ENCODE results near the gene FAM184B.

FAM184B gene

DNA sequence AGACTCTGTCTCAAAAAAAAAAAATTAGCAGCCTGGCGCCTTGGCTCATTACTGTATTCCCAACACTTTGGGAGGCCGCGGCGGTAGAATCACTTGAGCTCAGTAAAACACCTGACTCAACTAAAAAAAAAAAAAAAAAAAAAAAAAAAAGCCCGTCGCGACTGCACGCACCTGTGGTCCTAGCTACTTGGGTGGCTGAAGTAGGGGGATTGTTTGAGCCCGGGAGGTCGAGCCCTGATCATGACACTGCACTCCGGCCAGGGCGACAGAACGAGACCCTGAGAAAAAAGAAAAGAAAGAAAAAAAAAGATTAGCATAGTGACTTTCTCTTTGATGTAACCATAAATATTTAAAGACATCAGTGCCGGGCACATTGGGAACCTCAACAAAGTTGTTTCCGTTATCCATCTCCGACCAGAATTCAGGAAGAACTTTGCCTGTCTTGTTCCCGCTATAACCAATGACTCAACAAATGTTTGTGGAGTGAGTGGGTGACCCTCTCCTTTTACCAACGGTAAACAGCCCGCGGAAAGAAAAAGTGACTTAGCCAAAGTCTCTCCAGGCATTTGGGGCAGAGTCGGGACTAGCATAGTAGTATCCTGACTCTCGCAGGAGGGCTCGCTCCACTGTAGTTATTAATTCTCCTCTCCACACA is 167.5 kb downstream of the FAM184B start:
- ChIA-PET POLR2A (interaction anchor here (0.6 to 2.0 kb wide), 4 partner anchors 10 to 197 kb away, joined by 3 to 10 read pairs (median 3); partner anchors contain the start of genes DCAF16 and NCAPG), CTCF (interaction anchor here (0.7 kb wide), 1 partner anchor 72 kb away, joined by 4 read pairs; no protein-coding TSS in a partner anchor)
- Histone ChIP-seq H3K4me3 (ENCODE audit: low read depth, low read length) (peak overlapping the region; percentile 80), H3K27ac (ENCODE audit: extremely low read depth, low read depth, low read length) (no peak overlapping the region), H3K4me1 (ENCODE audit: control insufficient read depth, insufficient read depth, low read length) (no peaks in the 10 kb centered on the region), H3K36me3 (ENCODE audit: control insufficient read depth in 2 of 2, insufficient read depth in 1 of 2, low read length in 2 of 2) (peaks cover 0 to 25% of the 10 kb centered on the region in 2 experiments; a peak in 2 of 3 replicates), H3K9me3 (ENCODE audit: control insufficient read depth, insufficient read depth, low read depth, low read length) (no peaks in the 10 kb centered on the region)
- peak; percentile 62 for TF ChIP-seq ZNF335 (tag by site-specific recombination; conservative IDR thresholded peaks at IDR 0.05)
- no peak for TF ChIP-seq SP3 (tag by site-specific recombination; IDR thresholded peaks at IDR 0.05)
- TF ChIP-seq, protein P1, sequence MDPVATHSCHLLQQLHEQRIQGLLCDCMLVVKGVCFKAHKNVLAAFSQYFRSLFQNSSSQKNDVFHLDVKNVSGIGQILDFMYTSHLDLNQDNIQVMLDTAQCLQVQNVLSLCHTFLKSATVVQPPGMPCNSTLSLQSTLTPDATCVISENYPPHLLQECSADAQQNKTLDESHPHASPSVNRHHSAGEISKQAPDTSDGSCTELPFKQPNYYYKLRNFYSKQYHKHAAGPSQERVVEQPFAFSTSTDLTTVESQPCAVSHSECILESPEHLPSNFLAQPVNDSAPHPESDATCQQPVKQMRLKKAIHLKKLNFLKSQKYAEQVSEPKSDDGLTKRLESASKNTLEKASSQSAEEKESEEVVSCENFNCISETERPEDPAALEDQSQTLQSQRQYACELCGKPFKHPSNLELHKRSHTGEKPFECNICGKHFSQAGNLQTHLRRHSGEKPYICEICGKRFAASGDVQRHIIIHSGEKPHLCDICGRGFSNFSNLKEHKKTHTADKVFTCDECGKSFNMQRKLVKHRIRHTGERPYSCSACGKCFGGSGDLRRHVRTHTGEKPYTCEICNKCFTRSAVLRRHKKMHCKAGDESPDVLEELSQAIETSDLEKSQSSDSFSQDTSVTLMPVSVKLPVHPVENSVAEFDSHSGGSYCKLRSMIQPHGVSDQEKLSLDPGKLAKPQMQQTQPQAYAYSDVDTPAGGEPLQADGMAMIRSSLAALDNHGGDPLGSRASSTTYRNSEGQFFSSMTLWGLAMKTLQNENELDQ (tag by site-specific recombination; IDR thresholded peaks at IDR 0.05; ENCODE audit: low read depth): no peak
- peak; percentile 26; the same call in 1 of the 2 replicates for TF ChIP-seq PRDM1 (tag by site-specific recombination; IDR thresholded peaks at IDR 0.05)
- TF ChIP-seq, protein P2, sequence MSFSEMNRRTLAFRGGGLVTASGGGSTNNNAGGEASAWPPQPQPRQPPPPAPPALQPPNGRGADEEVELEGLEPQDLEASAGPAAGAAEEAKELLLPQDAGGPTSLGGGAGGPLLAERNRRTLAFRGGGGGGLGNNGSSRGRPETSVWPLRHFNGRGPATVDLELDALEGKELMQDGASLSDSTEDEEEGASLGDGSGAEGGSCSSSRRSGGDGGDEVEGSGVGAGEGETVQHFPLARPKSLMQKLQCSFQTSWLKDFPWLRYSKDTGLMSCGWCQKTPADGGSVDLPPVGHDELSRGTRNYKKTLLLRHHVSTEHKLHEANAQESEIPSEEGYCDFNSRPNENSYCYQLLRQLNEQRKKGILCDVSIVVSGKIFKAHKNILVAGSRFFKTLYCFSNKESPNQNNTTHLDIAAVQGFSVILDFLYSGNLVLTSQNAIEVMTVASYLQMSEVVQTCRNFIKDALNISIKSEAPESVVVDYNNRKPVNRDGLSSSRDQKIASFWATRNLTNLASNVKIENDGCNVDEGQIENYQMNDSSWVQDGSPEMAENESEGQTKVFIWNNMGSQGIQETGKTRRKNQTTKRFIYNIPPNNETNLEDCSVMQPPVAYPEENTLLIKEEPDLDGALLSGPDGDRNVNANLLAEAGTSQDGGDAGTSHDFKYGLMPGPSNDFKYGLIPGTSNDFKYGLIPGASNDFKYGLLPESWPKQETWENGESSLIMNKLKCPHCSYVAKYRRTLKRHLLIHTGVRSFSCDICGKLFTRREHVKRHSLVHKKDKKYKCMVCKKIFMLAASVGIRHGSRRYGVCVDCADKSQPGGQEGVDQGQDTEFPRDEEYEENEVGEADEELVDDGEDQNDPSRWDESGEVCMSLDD (tag by site-specific recombination; IDR thresholded peaks at IDR 0.05): no peak
- TF ChIP-seq, protein P3, sequence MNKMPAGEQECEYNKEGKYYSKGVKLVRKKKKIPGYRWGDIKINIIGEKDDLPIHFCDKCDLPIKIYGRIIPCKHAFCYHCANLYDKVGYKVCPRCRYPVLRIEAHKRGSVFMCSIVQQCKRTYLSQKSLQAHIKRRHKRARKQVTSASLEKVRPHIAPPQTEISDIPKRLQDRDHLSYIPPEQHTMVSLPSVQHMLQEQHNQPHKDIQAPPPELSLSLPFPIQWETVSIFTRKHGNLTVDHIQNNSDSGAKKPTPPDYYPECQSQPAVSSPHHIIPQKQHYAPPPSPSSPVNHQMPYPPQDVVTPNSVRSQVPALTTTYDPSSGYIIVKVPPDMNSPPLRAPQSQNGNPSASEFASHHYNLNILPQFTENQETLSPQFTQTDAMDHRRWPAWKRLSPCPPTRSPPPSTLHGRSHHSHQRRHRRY (tag by site-specific recombination; IDR thresholded peaks at IDR 0.05): no peak
- TF ChIP-seq, protein P4, sequence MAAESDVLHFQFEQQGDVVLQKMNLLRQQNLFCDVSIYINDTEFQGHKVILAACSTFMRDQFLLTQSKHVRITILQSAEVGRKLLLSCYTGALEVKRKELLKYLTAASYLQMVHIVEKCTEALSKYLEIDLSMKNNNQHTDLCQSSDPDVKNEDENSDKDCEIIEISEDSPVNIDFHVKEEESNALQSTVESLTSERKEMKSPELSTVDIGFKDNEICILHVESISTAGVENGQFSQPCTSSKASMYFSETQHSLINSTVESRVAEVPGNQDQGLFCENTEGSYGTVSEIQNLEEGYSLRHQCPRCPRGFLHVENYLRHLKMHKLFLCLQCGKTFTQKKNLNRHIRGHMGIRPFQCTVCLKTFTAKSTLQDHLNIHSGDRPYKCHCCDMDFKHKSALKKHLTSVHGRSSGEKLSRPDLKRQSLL (tag by site-specific recombination; IDR thresholded peaks at IDR 0.05): no peak
- no peak for TF ChIP-seq ZNF791 (tag by site-specific recombination; IDR thresholded peaks at IDR 0.05)
- TF ChIP-seq, protein P5, sequence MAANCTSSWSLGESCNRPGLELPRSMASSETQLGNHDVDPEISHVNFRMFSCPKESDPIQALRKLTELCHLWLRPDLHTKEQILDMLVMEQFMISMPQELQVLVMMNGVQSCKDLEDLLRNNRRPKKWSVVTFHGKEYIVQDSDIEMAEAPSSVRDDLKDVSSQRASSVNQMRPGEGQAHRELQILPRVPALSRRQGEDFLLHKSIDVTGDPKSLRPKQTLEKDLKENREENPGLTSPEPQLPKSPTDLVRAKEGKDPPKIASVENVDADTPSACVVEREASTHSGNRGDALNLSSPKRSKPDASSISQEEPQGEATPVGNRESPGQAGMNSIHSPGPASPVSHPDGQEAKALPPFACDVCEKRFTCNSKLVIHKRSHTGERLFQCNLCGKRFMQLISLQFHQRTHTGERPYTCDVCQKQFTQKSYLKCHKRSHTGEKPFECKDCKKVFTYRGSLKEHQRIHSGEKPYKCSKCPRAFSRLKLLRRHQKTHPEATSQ (tag by site-specific recombination; IDR thresholded peaks at IDR 0.05): no peak
- TF ChIP-seq, protein P6, sequence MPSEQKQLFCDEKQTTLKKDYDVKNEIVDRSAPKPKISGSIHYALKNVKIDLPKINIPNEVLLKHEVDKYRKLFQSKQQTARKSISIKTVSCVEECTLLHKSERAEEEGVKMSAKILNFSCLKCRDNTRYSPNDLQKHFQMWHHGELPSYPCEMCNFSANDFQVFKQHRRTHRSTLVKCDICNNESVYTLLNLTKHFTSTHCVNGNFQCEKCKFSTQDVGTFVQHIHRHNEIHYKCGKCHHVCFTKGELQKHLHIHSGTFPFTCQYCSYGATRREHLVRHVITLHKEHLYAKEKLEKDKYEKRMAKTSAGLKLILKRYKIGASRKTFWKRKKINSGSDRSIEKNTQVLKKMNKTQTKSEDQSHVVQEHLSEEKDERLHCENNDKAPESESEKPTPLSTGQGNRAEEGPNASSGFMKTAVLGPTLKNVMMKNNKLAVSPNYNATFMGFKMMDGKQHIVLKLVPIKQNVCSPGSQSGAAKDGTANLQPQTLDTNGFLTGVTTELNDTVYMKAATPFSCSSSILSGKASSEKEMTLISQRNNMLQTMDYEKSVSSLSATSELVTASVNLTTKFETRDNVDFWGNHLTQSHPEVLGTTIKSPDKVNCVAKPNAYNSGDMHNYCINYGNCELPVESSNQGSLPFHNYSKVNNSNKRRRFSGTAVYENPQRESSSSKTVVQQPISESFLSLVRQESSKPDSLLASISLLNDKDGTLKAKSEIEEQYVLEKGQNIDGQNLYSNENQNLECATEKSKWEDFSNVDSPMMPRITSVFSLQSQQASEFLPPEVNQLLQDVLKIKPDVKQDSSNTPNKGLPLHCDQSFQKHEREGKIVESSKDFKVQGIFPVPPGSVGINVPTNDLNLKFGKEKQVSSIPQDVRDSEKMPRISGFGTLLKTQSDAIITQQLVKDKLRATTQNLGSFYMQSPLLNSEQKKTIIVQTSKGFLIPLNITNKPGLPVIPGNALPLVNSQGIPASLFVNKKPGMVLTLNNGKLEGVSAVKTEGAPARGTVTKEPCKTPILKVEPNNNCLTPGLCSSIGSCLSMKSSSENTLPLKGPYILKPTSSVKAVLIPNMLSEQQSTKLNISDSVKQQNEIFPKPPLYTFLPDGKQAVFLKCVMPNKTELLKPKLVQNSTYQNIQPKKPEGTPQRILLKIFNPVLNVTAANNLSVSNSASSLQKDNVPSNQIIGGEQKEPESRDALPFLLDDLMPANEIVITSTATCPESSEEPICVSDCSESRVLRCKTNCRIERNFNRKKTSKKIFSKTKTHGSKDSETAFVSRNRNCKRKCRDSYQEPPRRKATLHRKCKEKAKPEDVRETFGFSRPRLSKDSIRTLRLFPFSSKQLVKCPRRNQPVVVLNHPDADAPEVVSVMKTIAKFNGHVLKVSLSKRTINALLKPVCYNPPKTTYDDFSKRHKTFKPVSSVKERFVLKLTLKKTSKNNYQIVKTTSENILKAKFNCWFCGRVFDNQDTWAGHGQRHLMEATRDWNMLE (tag by site-specific recombination; conservative IDR thresholded peaks at IDR 0.05; ENCODE audit: low read depth): no peak
- no peak for TF ChIP-seq GLI4 (tag by site-specific recombination; IDR thresholded peaks at IDR 0.05)
- TF ChIP-seq, protein P7, sequence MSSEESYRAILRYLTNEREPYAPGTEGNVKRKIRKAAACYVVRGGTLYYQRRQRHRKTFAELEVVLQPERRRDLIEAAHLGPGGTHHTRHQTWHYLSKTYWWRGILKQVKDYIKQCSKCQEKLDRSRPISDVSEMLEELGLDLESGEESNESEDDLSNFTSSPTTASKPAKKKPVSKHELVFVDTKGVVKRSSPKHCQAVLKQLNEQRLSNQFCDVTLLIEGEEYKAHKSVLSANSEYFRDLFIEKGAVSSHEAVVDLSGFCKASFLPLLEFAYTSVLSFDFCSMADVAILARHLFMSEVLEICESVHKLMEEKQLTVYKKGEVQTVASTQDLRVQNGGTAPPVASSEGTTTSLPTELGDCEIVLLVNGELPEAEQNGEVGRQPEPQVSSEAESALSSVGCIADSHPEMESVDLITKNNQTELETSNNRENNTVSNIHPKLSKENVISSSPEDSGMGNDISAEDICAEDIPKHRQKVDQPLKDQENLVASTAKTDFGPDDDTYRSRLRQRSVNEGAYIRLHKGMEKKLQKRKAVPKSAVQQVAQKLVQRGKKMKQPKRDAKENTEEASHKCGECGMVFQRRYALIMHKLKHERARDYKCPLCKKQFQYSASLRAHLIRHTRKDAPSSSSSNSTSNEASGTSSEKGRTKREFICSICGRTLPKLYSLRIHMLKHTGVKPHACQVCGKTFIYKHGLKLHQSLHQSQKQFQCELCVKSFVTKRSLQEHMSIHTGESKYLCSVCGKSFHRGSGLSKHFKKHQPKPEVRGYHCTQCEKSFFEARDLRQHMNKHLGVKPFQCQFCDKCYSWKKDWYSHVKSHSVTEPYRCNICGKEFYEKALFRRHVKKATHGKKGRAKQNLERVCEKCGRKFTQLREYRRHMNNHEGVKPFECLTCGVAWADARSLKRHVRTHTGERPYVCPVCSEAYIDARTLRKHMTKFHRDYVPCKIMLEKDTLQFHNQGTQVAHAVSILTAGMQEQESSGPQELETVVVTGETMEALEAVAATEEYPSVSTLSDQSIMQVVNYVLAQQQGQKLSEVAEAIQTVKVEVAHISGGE (tag by site-specific recombination; conservative IDR thresholded peaks at IDR 0.05; ENCODE audit: low read depth): no peak
- no peak for TF ChIP-seq ZNF23 (tag by site-specific recombination; IDR thresholded peaks at IDR 0.05; ENCODE audit: borderline replicate concordance)
- TF ChIP-seq ZBTB1 (tag by site-specific recombination; IDR thresholded peaks at IDR 0.05): no peak
- TF ChIP-seq, protein P8, sequence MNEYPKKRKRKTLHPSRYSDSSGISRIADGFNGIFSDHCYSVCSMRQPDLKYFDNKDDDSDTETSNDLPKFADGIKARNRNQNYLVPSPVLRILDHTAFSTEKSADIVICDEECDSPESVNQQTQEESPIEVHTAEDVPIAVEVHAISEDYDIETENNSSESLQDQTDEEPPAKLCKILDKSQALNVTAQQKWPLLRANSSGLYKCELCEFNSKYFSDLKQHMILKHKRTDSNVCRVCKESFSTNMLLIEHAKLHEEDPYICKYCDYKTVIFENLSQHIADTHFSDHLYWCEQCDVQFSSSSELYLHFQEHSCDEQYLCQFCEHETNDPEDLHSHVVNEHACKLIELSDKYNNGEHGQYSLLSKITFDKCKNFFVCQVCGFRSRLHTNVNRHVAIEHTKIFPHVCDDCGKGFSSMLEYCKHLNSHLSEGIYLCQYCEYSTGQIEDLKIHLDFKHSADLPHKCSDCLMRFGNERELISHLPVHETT (tag by site-specific recombination; IDR thresholded peaks at IDR 0.05): no peak
- no peak for TF ChIP-seq ZXDB (tag by site-specific recombination; IDR thresholded peaks at IDR 0.05)
- TF ChIP-seq ZNF239 (tag by site-specific recombination; IDR thresholded peaks at IDR 0.05): no peak
